HPDE6-E6E7 (cell line): Measurements from ENCODE around the gene ACTR5.
"Not testable (repeated sequence)": the region's sequence is repeated elsewhere in the genome, so short reads cannot be mapped to it uniquely, and the experiment has no call there.

Experiments used
- DNase-seq: peaks from one replicate; pipeline ENCODE4 v3.0.0; 2011; ENCODE audit warnings: missing footprints; ENCODE audit errors: extremely low spot score

Gene ACTR5

DNA sequence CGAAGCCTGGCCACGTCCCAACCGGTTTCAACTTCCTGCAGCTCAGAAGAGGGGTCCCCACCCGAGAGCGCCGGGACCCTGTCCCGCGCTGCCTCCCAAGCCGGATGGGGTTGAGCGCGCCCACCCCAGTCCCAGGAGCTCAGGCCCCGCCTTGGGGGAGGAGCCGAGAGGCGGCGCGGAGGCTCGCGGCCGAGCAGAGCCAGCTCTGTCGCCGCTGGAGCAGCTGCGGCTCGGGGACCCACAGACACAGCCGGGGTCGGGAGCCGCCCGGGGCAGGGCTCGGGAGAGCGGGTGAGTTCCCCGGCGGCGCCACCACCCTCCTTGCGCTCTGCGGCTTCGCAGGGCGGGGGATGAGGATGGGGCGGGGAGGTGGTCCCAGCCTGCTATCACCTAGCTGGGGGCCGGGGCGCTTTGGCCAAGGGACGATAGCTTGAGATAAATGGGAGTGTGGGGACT lies 57.3 kb downstream of the ACTR5 start, which contains the start of gene PPP1R16B:
PPP1R16B (plus strand) TSS at position 196 of the 456 bp plus-strand sequence. CDS start 30,229 bp downstream, outside the sequence.
- no peak for DNase-seq

DNA sequence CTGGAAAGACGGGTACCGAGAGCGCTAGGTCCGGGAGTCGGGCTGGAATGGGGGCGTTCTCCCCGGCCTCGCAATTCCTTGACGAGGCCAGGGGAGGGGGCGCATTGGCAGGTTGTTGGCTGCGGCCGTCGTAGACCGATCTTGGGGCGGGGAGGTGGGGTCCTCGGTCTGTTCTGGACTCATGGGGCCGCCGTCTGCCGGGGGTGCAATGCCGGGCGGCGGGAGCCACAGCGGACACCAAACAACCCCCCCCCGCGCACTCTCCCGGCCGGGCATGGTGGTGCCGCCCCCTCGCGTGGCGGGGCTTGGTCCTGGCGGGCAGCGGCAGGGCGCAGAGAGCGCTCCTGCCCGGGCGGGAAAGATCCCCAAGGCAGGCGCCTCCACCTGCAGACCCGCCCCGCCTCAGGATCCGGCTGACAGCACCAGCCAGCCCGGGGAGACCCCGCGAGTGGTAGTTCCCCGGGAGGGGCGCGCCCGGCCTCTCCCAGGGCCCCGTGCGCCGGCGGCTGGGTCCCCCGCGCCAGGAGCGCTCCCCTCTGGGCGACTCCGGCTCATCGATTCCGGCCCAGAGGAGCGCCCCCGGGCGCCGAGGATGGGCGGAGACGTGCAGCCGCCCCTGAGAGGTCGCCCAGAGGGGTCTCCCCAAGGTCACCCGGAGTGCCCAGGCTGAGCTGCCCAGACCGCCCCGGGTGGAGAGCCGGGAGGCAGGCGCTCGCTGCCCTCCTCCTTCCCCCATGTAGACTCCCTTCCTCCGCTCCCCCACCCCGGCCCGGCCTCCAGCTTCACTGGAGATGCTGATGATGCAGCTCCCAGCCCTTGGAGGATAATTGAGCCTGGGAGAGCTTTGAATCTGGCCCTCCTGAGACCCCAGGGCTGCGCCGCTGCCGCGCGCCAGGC lies 57.9 kb downstream of the ACTR5 start:
- DNase-seq, result no peak

DNA sequence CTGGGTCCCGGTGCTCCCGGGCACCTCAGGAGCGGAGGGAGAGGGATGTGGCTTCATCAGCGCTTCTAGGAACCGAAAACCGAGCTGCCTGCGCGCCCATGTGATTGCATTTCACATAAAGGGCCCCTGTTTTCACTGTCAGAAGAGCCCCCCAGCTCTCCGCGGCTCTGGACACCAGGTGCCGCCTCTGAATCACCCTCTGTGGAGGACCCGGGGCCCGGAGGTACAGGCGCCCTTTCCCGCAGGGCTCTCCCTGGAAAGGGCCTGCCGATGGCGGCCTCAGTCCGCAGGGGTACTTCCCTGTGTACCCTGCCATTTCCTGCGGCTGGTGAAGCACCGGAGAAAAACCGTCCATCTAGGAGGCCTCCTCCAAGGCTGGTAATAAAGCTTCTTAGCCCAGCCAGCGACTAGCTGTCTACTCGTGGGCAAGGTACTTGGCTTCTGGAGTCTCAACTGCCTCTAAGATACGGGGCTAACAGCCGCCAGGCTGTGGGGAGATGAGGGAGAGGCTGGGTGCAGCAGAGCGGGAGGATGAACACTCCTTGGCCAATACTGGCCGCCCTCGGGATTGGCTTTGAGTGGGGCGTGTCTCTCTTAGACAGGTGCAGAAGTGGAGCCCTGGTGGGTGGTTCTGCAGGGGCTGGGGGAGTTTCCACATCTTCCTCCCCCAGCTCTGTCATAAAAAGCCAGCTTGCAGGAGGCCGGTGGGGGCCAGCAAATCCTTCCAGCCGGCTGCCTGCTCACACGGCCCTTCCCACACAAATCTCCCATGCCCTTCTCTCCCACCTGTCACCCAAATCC lies 58.8 kb downstream of the ACTR5 start:
- DNase-seq, result no peak

DNA sequence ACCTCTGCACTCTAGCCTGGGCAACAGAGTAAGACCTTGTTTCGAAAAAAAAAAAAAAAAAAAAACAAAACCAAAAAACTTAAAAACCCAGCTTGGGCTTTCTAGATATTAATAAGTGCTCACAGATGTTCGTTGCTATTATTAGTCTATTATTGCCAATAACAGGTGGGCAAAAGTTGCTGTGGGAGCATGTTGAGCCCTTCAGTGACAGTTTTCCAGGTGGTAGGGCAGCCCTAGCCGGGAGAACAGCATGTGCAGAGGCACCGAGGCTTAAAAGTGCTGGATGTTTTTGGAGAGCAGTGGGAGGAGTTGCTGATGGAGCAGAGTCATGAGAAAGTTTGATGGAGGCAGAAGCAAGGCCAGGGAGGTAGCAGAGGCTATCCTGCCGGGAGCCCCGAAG lies 61.7 kb downstream of the ACTR5 start:
- no peak for DNase-seq

DNA sequence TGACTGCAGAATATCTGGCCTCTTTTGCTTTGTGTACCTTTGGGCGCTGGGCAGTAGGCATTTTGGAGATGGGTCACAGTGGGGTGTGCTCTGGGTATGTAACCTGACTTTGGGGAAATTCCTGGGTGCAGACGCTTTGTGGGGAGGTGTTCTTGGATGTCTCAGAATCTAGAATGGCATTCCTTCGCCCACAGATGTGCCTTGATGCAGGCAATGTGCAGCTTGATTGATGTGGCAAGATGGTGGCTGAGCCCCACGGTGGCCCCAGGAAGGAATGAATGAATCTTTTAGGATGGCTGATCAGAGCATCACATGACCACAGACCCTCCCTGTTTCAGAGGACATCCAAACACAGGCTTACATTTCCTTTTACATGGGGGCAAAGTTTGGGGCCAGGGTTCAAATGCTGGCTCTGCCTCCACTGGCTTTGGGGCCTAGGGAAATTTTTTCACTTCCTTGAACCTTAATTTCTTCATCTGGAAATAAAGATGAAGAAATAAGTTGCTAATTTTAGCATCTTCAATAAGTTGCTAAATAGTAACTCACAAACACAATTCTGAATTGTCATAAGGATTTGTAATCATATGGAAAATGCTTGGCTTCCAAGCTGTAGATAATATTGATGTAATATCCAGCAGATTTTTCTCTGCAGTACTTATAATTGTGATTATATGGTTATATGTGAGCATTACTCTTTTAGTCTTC lies 62.8 kb downstream of the ACTR5 start:
- no peak for DNase-seq

DNA sequence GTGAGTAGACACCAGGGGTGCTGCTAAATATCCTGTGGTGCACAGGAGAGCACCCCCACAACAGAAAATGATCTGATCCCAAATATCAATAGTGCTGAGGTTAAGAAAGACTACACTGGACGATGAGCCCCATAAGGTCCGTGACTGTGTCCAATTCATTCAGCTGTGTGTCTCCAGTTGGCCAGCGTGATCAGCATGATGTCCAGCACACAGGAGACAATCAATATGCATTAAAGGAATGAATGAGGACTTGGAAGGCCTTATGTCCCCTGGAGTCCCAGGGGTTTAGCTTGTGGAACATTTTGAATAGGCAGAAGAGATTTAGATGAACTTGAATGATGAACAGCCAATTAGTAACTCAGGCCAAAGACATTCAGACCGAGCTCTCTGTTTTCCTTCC lies 63.5 kb downstream of the ACTR5 start:
- no peak for DNase-seq

DNA sequence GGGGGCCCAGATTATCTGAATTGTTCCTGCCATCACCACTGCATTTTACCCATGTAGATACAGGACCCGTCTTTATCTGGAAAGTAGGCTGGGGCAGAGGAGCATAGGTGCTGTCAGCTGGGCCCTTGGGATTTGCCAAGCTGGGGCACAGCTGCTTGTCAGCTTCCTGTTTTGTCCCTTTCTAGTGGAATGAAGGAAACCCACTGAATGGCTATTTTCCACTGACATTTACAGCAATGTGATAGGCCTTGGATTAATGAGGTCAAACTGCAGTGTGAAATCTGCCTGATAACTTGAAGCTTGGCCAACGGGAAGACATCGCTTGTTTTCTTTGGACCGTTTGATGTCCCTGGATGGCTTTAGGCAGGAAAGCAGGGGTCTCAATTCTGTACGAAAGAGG lies 63.9 kb downstream of the ACTR5 start:
- no peak for DNase-seq

DNA sequence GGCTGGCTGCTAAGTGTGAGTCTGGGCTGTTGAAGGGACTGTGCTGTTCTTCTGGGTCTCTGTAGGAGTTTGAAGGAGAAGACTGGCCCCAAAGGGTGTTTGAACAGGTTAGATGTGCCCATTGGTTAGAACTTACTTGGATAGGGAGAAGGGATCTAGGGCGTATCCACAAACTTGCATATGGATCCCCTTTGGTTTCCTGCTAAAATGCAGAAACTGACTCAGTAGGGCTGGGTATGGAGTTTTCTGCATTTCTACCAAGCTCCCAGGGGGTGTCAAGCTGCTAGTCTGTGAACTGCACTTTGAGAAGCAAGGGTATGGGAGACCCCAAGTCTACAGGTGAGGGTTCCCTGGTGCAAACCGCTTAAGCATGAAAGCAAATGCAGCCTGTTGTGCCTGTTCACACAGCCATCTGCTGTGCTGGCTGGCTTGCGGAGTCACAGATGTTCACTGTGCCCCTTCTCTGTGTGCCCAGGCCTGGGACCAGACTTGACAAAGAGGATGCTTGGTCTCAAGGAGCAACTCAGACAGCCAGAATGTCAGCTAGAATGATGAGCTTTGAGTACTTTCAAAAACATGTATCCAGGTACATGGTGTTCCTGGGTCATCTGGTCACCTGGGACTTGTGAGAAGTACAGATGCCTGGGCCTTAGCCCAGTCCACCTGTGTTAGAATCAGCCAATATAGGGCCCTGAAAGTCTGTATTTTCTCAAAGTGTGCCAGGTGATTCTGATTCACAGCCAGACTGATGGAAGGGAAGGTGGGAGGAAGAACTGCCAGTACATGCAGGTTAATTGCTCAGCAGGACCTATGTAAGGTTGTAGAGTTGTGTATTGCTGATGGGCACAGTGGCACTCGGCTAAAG lies 64.7 kb downstream of the ACTR5 start:
- DNase-seq, result no peak

DNA sequence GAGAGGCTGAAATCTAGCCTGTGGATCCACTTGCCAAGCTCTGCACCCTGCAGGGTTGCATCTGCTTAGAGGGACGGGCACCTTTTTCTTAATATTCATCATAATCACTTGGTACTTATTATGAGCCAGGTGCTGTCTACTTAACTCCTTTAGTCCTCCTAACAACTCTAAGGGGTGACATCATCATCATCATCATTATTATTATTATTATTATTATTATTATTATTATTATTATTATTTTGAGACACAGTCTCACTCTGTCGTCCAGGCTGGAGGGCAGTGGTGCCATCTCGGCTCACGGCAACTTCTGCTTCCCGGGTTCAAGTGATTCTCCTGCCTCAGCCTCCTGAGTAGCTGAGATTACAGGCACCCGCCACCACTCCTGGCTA lies 65.3 kb downstream of the ACTR5 start:
- not testable (repeated sequence) for DNase-seq

DNA sequence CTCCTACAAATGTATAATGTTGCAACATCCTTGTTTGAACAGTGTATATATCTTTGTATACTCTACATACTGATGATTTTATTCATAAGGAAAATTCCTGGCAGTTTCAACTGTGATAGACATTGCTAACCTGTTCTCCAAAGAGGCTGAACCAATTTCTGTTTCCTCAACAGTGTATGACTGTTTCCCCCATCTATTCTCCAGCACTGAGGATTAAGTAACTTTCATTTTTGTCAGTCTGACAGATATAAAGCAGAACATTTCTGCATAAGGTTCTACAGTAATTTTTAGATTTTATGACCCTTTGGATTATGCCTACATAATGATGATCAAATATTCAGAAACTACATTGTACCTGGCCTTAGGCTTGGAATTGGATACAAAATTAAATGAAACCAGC lies 67.2 kb downstream of the ACTR5 start:
- DNase-seq, result no peak

DNA sequence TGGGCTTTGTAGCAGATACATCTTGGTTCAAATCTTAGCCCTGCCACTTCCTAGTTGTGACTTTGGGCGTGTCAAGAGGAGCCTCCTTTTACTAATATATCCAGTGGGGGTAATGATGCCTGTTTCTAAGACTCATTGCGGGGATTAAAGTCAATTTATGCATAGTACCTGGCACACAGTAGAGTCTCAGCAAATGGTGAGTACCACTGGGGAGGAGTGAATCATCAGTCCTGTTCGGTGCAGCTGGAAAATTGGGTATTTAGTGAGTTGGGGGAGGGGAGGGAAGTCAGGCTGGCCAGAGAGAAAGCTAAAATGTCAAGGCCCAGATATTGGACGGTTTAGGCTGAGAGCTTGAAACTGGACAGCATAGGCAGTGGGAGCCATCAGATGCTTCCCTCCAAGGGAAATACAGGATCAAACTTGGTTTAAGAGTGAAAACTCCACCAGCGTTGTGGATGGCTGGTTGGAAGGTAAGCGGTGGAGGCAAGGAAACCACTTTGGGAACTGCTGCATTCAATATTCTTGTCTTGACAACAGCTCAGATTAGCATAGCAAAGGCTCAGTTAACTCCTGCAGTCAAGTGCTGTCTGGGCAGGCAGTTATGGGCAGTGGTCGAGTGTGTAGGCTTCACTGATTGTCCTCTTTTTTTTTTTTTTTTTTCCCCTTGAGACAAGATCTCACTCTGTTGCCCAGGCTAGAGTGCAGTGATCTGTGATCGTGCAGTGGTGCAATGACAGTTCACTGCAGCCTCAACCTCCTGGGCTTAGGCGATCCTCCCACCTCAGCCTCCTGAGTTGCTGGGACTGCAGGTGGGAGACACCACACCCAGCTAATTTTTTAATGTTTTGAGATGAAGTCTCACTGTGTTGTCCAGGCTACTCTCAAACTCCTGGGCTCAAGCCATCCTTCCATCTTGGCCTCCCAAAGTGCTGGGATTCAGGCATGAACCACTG lies 70.1 kb downstream of the ACTR5 start:
- no peak for DNase-seq
